22Rv1 (cell line): ENCODE results near the gene PCNX1.

Experiments used
- ZFX ChIP-seq: fragments of 450-650 bp; IDR thresholded peaks from 2 replicates; pipeline ENCODE4 v1.6.1; 2017; ENCODE audit warnings: antibody characterized with exemption, borderline replicate concordance
- TF ChIP-seq, protein P1 (sequence below): fragments of 450-650 bp; IDR thresholded peaks from 2 replicates; pipeline ENCODE4 v1.5.1; 2017; ENCODE audit warnings: mild to moderate bottlenecking

DNA sequence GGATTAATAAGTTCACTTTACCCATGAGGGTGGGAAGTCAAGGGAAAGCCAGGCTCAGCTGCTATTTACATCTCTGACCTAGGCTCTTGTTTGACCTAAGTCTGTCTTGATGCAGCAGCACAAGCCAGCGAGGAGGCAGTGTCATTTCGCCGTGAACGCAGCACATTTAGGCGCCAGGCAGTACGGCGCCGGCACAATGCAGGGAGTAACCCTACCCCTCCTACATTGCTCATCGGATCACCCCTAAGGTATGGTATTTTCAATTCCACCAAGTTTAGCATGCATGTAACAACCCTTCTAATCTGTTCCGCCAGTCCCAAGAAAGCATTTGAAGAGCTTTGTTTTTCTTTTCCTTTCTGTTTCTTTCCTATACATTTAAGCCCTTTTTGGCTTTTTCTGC, 81.2 kb downstream of the PCNX1 start:
- TF ChIP-seq, protein P1, sequence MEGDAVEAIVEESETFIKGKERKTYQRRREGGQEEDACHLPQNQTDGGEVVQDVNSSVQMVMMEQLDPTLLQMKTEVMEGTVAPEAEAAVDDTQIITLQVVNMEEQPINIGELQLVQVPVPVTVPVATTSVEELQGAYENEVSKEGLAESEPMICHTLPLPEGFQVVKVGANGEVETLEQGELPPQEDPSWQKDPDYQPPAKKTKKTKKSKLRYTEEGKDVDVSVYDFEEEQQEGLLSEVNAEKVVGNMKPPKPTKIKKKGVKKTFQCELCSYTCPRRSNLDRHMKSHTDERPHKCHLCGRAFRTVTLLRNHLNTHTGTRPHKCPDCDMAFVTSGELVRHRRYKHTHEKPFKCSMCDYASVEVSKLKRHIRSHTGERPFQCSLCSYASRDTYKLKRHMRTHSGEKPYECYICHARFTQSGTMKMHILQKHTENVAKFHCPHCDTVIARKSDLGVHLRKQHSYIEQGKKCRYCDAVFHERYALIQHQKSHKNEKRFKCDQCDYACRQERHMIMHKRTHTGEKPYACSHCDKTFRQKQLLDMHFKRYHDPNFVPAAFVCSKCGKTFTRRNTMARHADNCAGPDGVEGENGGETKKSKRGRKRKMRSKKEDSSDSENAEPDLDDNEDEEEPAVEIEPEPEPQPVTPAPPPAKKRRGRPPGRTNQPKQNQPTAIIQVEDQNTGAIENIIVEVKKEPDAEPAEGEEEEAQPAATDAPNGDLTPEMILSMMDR: no peak
- no peak for TF ChIP-seq ZFX
